Raji (cell line): ENCODE measurements around the gene FBXW4.

Experiments
- POLR2A ChIP-seq: IDR thresholded peaks from 2 replicates; pipeline ENCODE4 v1.6.1; 2011; ENCODE audit warnings: low read depth, low read length, control low read depth; ENCODE audit not compliant: insufficient read depth

FBXW4 gene

DNA sequence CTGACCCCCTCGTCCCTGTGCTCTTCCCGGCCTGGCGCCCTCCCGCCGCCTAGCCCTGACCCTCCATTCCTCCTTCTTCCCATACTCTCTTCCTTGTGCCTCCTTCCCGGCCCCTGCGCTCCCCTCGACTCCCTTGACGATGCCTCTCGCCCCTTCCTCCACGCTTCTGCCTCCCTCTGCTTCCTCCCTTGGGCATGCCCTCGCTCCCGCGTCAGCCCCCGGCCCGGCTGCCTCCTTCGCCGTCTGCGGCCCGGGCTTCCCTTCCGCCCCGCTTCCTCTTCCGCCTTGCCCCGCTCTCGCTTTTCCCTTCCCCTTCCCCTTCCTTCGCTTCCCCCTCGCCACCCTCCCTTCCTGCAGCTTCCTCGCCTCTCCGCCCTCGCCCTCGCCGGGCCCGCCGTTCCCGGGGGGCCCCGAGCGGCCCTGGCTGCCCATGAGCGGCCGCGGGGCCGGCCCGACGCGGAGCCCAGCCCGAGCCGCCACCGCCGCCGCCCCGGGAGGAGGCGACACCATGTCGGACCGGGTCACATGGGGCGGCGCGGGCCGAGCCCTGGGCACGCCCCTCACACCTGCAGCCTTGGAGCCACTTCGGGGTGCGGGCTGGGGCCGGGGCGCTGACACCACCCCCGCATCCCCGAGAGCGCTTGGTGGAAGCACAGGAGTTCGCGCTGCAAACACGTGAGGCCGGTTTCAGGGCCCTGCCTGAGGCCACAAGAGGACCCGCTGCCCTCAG lies at the start of gene FBXW4:
TSS of gene FBXW4 (minus strand) at position 497 of the 730 bp plus-strand sequence. CDS start at position 432, 65 bp downstream.
- TF ChIP-seq POLR2A: peak; percentile 73

DNA sequence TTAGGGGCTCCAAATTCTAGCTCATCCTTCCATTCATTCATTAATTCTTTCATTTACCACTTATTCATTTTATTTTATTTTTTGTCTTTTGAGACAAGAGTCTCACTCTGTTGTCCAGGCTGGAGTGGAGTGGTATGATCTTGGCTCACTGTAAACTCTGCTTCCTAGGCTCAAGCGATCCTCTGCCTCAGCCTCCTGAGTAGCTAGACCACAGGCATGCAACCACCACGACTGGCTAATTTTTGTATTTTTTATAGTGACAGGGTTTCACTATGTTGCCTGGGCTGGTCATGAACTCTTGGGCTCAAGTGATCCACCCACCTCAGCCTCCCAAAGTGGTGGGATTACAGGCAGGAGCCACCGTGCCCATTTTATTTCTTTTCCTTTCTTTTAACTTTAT lies 49.3 kb upstream of the FBXW4 start:
- no peak for TF ChIP-seq POLR2A

DNA sequence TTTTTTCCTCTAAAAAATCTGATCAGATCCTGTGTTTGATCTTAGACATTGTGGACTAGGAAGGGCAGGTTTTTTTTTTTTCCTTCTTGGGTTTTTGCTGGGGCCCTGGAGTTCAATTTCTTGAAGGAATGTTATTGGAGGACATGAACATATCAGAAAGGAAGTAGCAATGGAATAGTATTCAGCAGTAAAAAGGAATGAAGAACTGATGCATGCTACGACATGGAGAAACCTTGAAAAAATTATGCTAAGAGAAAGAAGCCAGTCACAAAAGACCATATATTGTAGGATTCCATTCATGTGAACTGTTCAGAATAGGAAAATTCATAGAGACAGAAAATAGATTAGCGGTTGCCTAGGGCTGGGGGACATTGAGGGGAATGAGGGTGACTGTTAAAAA lies 47.0 kb upstream of the FBXW4 start:
- TF ChIP-seq POLR2A: no peak

DNA sequence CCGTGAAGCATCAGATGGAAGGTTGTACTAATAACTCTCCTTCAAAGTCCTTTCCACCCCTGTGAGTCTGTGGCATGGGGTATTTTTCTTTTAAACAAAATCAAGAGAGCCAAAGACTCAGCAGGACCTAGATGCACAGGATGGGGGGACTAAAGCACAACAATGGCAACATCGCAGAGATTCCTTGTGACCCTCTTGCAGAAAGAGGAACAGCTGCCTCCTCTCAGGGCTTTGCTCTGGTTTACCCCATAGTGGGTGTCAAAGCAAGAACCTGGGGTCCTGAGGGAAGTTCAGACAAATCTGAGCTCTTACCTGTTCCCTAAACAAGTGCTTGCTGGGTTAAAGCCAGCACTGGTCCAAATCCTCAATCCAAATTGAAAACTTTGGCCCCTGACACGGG lies 41.7 kb upstream of the FBXW4 start:
- TF ChIP-seq POLR2A: no peak

- no peak for TF ChIP-seq POLR2A
Observed at GRCh38 chr10:101732096-101732495, 37.1 kb upstream of the FBXW4 start.

DNA sequence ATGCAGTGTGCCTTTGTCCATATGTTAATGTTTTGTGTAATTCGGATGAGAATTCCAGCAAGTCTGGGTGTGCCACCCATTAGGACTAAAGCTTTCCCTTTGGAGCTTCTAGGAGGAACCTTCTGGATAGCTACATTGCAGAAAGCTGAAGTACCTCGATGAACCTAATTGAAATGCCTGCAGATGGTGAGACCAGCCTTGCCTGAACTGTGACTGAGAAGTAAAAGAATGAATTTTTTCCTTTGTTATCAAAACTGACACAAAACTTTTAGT lies 31.1 kb upstream of the FBXW4 start:
- no peak for TF ChIP-seq POLR2A

- no peak for TF ChIP-seq POLR2A
Observed at GRCh38 chr10:101725296-101726114, 30.5 kb upstream of the FBXW4 start.

DNA sequence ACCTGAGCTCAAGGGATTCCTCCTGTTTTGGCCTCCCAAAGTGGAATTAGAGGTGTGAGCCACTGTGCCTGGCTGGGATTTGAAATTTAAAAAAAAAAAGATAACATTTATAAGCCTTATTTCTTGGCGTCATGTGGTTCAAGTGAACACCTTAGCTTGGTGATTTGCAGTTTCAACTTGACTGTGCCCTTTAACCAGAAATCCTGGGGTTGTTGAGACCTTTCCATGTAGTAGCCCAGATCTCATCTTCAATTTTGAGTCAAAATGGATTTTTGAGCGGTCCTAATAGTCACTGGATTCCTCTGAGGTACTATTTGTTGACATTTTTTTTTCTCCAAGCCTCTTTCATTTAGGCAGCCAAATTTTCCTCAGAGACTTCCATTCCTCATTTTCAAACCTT lies 29.5 kb upstream of the FBXW4 start:
- no peak for TF ChIP-seq POLR2A

DNA sequence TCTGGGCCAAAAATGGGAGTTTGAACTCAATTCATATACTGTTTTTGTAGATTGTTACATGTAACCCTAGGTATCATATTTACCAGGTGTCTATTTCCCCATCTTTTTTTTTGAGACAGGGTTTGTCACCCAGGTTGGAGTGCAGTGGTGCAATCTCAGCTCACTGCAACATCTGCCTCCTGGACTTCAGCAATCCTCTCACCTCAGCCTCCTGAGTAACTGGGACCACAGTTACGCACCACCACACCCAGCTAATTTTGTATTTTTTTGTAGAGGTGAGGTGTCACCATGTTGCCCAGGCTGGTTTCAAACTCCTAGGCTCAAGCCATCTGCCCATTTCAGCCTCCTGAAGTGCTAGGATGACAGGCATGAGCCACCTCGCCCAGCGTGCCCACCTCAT lies 28.2 kb upstream of the FBXW4 start:
- TF ChIP-seq POLR2A: no peak

DNA sequence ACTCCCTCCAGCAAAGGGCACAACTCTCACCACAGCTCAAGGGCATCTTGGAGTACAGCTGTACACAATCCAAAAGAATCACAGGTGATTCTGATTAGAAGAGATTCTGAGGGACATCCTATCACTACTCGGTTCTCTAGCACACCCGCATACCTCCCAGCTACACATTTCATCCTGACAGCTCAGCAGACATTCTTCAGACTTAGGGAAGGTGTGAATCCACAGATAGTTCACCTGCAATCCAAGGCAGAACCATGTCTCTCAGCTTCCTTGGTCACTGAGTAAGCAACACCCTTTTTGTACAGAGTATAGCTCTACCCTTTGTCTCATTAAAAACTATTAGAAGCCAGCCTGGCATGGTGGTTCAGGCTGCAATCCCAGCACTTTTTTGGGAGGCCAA lies 26.8 kb upstream of the FBXW4 start:
- no peak for TF ChIP-seq POLR2A

DNA sequence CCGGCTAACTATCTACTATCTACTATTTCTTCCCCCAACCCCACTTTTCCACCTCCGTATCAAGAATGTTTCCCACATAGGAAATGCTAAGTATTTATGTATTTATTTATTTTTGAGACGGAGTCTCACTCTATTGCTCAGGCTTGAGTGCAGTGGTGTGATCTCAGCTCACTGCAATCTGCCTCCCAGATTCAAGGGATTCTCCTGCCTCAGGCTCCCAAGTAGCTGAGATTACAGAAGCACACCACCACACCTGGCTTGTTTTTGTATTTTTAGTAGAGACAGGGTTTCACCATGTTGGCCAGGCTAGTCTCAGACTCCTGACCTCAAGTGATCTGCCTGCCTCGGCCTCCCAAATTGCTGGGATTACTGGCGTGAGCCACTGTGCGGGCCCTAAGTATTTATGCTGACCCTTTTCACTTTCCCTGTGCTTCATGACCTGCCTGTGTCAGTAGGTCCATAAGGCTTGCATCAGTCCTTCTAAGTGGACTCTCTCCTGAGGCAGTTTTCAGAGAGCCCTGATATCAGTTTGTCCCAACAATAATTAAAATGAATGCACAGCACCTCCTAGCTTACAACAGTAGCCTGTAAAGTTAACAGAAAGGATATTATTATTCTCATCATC lies 25.7 kb upstream of the FBXW4 start:
- no peak for TF ChIP-seq POLR2A

DNA sequence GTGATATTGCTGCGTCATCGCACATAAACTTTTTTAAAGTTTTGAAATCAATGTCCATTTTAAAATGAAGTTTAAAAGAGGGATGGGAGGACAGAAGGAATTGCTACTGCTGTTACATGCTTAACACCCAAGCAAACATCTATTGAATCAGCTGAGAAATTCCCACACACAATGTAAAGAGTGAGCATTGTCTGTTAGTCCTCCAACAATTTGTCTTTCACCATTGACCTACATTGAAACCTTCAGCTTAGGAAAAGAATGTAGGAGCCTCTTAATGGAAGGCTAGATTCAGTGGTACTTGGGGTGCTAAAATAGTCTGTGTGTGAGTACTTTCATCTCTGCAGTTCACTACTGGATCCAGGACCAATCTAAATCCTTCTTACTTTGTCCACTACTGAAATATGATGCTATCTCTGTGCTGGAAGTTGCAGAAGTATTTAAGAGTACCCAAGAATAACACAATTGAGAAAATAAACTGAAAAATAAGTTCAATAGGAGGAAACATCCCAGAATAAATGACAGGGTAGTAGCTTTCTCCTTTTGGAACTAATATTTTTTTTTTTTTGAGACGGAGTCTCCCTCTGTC lies 23.8 kb upstream of the FBXW4 start:
- no peak for TF ChIP-seq POLR2A

DNA sequence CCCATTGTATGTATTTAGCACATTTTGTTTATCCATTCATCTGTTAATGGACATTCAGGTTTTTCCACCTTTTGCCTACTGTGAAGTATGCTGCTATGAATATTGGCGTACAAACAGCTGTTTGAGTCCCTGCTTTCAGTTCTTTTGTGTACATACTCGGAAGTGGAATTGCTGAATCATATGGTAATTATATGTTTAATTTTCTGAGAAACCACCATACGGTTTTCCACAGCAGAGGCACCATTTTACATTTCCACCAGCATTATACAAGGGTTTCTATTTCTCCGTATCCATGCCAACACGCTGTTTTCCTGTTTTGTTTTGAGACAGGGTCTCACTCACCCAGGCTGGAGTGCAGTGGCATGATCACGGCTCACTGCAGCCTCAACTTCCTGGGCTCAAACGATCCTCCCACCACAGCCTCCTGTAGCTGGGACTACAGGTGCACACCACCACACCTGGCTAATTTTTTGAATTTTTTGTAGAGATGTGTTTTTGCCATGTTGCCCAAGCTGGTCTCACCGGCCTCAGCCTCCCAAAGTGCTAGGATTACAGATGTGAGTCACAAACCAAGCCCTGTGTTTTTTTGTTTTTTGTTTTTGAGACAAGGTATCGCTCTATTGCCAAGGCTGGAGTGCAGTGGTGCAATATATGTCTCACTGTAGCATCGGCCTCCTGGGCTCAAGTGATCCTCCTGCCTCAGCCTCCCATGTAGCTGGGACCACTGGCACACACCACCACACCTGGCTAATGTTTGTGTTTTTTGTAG lies 22.1 kb upstream of the FBXW4 start:
- TF ChIP-seq POLR2A: no peak

DNA sequence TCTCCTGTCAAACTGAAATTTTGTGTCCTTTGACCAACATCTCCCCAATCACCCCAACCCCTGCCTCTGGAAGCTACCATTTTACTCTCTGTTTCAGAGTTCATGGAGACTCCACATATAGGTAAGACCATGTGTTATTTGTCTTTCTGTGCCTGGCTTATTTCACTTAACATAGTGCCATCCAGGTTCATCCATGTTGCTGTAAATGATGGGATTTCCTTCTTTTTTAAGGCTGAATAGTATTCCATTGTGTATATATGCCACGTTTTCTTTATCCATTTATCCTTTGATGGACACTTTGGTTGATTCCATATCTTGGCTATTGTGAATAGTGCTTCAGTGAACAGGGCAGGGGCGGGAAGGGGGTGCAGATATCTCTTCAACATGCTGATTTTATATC lies 18.0 kb upstream of the FBXW4 start:
- TF ChIP-seq POLR2A: no peak

GRCh38 chr10:101710793-101711192 lies 15.8 kb upstream of the FBXW4 start:
- TF ChIP-seq POLR2A: no peak
